Measurements from ENCODE around the gene ATAT1. TPM values are rescaled to one million over a fixed set of nuclear protein-coding genes. Genes with fewer than 3 reads are reported as not detected.
"Not testable (repeated sequence)": the region's sequence is repeated elsewhere in the genome, so short reads cannot be mapped to it uniquely, and the experiment has no call there.

ATAT1 gene
- total RNA-seq, 4 donors from 2014 or later, result 2.7 to 8.7 (median 5.1) TPM

GRCh38 chr6:30655743-30656094, 29.0 kb downstream of the ATAT1 start:
- no peak for DNase-seq (ENCODE audit: extremely low spot score)
- intact Hi-C loops (cut with DNase I), result no loop called here
- Histone ChIP-seq H3K36me3 (peaks cover 82 to 100% (median 100%) of the 10 kb centered on the region in 4 donors), H3K27ac (replicated peaks in 1 of 4) (no peak overlapping the region), H3K9me3 (no peaks in the 10 kb centered on the region), H3K27me3 (no peaks in the 10 kb centered on the region), H3K4me1 (no peaks in the 10 kb centered on the region), H3K4me3 (no peak overlapping the region)
- 98% methylated on average over 3 of the region's 3 CpGs for WGBS
- TF ChIP-seq EP300 (IDR thresholded peaks at IDR 0.05), result no peak
- TF ChIP-seq POLR2A (IDR thresholded peaks at IDR 0.05; ENCODE audit: low read depth), result no peak
- TF ChIP-seq POLR2AphosphoS5 (IDR thresholded peaks at IDR 0.05), result no peak
- TF ChIP-seq, protein P1, sequence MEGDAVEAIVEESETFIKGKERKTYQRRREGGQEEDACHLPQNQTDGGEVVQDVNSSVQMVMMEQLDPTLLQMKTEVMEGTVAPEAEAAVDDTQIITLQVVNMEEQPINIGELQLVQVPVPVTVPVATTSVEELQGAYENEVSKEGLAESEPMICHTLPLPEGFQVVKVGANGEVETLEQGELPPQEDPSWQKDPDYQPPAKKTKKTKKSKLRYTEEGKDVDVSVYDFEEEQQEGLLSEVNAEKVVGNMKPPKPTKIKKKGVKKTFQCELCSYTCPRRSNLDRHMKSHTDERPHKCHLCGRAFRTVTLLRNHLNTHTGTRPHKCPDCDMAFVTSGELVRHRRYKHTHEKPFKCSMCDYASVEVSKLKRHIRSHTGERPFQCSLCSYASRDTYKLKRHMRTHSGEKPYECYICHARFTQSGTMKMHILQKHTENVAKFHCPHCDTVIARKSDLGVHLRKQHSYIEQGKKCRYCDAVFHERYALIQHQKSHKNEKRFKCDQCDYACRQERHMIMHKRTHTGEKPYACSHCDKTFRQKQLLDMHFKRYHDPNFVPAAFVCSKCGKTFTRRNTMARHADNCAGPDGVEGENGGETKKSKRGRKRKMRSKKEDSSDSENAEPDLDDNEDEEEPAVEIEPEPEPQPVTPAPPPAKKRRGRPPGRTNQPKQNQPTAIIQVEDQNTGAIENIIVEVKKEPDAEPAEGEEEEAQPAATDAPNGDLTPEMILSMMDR (IDR thresholded peaks at IDR 0.05), result no peak

GRCh38 chr6:30656513-30656912, 29.8 kb downstream of the ATAT1 start:
- 86% methylated on average over 7 of the region's 7 CpGs for WGBS
- Histone ChIP-seq H3K27me3 (no peaks in the 10 kb centered on the region), H3K4me3 (no peak overlapping the region), H3K36me3 (peaks cover 89 to 100% (median 100%) of the 10 kb centered on the region in 4 donors), H3K4me1 (no peaks in the 10 kb centered on the region), H3K27ac (replicated peaks in 1 of 4) (no peak overlapping the region), H3K9me3 (no peaks in the 10 kb centered on the region)
- intact Hi-C loops (cut with DNase I), result no loop called here
- no peak for TF ChIP-seq EP300 (IDR thresholded peaks at IDR 0.05)
- TF ChIP-seq, protein P1 (IDR thresholded peaks at IDR 0.05), result no peak
- no peak for TF ChIP-seq POLR2AphosphoS5 (IDR thresholded peaks at IDR 0.05)
- TF ChIP-seq POLR2A (IDR thresholded peaks at IDR 0.05; ENCODE audit: low read depth), result no peak
- DNase-seq (ENCODE audit: extremely low spot score), result no peak

GRCh38 chr6:30657454-30657853, 30.8 kb downstream of the ATAT1 start:
- intact Hi-C loops (cut with DNase I), result no loop called here
- H3K36me3 ChIP-seq, result peaks cover 90 to 100% (median 100%) of the 10 kb centered on the region in 4 donors
- TF ChIP-seq, protein P1 (IDR thresholded peaks at IDR 0.05), result no peak
- no peak for TF ChIP-seq EP300 (IDR thresholded peaks at IDR 0.05)
- TF ChIP-seq POLR2AphosphoS5 (IDR thresholded peaks at IDR 0.05), result no peak
- no peak for TF ChIP-seq POLR2A (IDR thresholded peaks at IDR 0.05; ENCODE audit: low read depth)

GRCh38 chr6:30657922-30658321, 31.2 kb downstream of the ATAT1 start:
- intact Hi-C loops (cut with DNase I); H3K4me1 ChIP-seq; H3K9me3 ChIP-seq; DNase-seq (ENCODE audit: extremely low spot score); H3K27me3 ChIP-seq; H3K4me3 ChIP-seq; H3K27ac ChIP-seq (replicated peaks in 1 of 4): not testable (repeated sequence)
- H3K36me3 ChIP-seq, result peaks cover 90 to 100% (median 100%) of the 10 kb centered on the region in 4 donors
- 94% methylated on average over 5 of the region's 5 CpGs for WGBS

More at GRCh38 chr6:30657454-30657853, 30.8 kb downstream of the ATAT1 start:
- H3K27me3 ChIP-seq, result no peaks in the 10 kb centered on the region
- no peak for DNase-seq (ENCODE audit: extremely low spot score)
- H3K27ac ChIP-seq (replicated peaks in 1 of 4), result no peak overlapping the region
- H3K4me1 ChIP-seq, result no peaks in the 10 kb centered on the region
- no peak overlapping the region for H3K4me3 ChIP-seq
- no peaks in the 10 kb centered on the region for H3K9me3 ChIP-seq

GRCh38 chr6:30664994-30665767, 38.5 kb downstream of the ATAT1 start:
- Histone ChIP-seq H3K9me3 (no peaks in the 10 kb centered on the region), H3K4me1 (peaks cover 0 to under 1% (median 0%) of the 10 kb centered on the region in 4 donors), H3K4me3 (no peak overlapping the region), H3K36me3 (peaks cover 79 to 100% (median 95%) of the 10 kb centered on the region in 4 donors), H3K27me3 (no peaks in the 10 kb centered on the region), H3K27ac (replicated peaks in 1 of 4) (no peak overlapping the region)
- intact Hi-C loops (cut with DNase I), result no loop called here
- DNase-seq (ENCODE audit: extremely low spot score), result no peak
- WGBS, result 90% methylated on average over 34 of the region's 34 CpGs
- no peak for TF ChIP-seq POLR2AphosphoS5 (IDR thresholded peaks at IDR 0.05)
- TF ChIP-seq POLR2A (IDR thresholded peaks at IDR 0.05; ENCODE audit: low read depth), result no peak
- TF ChIP-seq EP300 (IDR thresholded peaks at IDR 0.05), result no peak
- TF ChIP-seq, protein P1 (IDR thresholded peaks at IDR 0.05), result no peak

- Histone ChIP-seq H3K36me3 (peaks cover 73 to 98% (median 93%) of the 10 kb centered on the region in 4 donors), H3K4me1 (peaks cover 2 to 12% (median 7%) of the 10 kb centered on the region in 4 donors)
- intact Hi-C loops (cut with DNase I); H3K27ac ChIP-seq (replicated peaks in 1 of 4); DNase-seq (ENCODE audit: extremely low spot score); H3K4me3 ChIP-seq; H3K9me3 ChIP-seq; H3K27me3 ChIP-seq: not testable (repeated sequence)
- 75% methylated on average over 2 of the region's 2 CpGs for WGBS
These were observed 39.6 kb downstream of the ATAT1 start for GRCh38 chr6:30666300-30666699.
